Endodermal cell (in vitro differentiated cells): Measurements from ENCODE around the gene ZNF341. TPM values are rescaled to one million over a fixed set of nuclear protein-coding genes. Genes with fewer than 3 reads are reported as not detected.

Experiments used
- DNase-seq: peaks from one replicate; pipeline ENCODE4 v3.0.0-alpha.2; 2017
- H3K27ac ChIP-seq: 2 replicates; pipeline ENCODE4 v1.5.1; 2013; ENCODE audit warnings: mild to moderate bottlenecking, low read depth, low read length, moderate library complexity
- H3K27me3 ChIP-seq: 2 replicates; pipeline ENCODE4 v1.6.1; 2013; ENCODE audit warnings: mild to moderate bottlenecking, low read length, moderate library complexity; ENCODE audit not compliant: insufficient read depth, control insufficient read depth, poor library complexity, severe bottlenecking
- H3K36me3 ChIP-seq: 2 replicates; pipeline ENCODE4 v1.7.0; 2013; ENCODE audit warnings: mild to moderate bottlenecking, low read length, moderate library complexity; ENCODE audit not compliant: control insufficient read depth, insufficient read depth
- H3K4me1 ChIP-seq: one replicate; pipeline ENCODE4 v1.7.0; 2013; ENCODE audit warnings: low read length; ENCODE audit not compliant: control insufficient read depth, insufficient read depth
- H3K4me3 ChIP-seq: 2 replicates; pipeline ENCODE4 v1.5.1; 2013; ENCODE audit warnings: mild to moderate bottlenecking, low read length, moderate library complexity
- H3K9ac ChIP-seq: 2 replicates; pipeline ENCODE4 v1.6.1; 2013; ENCODE audit warnings: mild to moderate bottlenecking, low read length, moderate library complexity; ENCODE audit not compliant: poor library complexity, severe bottlenecking; ENCODE audit errors: extremely low read depth
- H3K9me3 ChIP-seq: 2 replicates; pipeline ENCODE4 v1.6.1; 2013; ENCODE audit warnings: mild to moderate bottlenecking, low read length, moderate library complexity; ENCODE audit not compliant: control insufficient read depth
- H3K27ac Mint-ChIP-seq: 2 replicates; pipeline ENCODE4 v1.8.0; 2020; ENCODE audit warnings: mixed read lengths
- H3K27me3 Mint-ChIP-seq: 2 replicates; pipeline ENCODE4 v1.8.0; 2021; ENCODE audit warnings: mild to moderate bottlenecking, mixed read lengths; ENCODE audit not compliant: insufficient read depth
- H3K36me3 Mint-ChIP-seq: 2 replicates; pipeline ENCODE4 v1.8.0; 2020; ENCODE audit warnings: low read depth, mixed read lengths
- H3K4me1 Mint-ChIP-seq: 2 replicates; pipeline ENCODE4 v1.8.0; 2020; ENCODE audit warnings: mixed read lengths
- H3K4me3 Mint-ChIP-seq: 2 replicates; pipeline ENCODE4 v1.8.0; 2020; ENCODE audit warnings: mild to moderate bottlenecking, moderate library complexity, mixed read lengths
- H3K9me3 Mint-ChIP-seq: 2 replicates; pipeline ENCODE4 v1.8.0; 2020; ENCODE audit warnings: mild to moderate bottlenecking, mixed read lengths
- CTCF ChIP-seq: fragments of 200-600 bp; sonication (generic); conservative IDR thresholded peaks from 2 replicates; pipeline ENCODE4 v1.5.0; 2021; ENCODE audit warnings: antibody characterized with exemption, mild to moderate bottlenecking
- WGBS, 2 experiments: methylation state at CpG; one replicate each; pipeline versions ENCODE4 v1.1.5 to v1.1.7; 2013; ENCODE audit warnings: missing lambda C conversion rate in 2 of 2, mixed read lengths in 1 of 2; ENCODE audit not compliant: insufficient coverage in 1 of 2, insufficient read length in 1 of 2; 5-methylcytosine and 5-hydroxymethylcytosine counted together
- total RNA-seq, 2 donors: library from RNA; stranded (reverse); fragmentation: NEBNext Ultra II Directional in 1 of 2; extraction: Animal tissue kit (Norgen Biotek cat#: 25700) in 1 of 2; gene quantifications; 2 replicates in 1 of 2; 3 replicates in 1 of 2; pipeline ENCODE4 v1.2.1, GENCODE V29; 2021

Gene ZNF341
- total RNA-seq, 2 donors from 2014 or later: 5.4 to 6.5 TPM

- no peaks in the 10 kb centered on the region for H3K27me3 Mint-ChIP-seq
- peaks cover 31% of the 10 kb centered on the region for H3K36me3 Mint-ChIP-seq
- Histone ChIP-seq H3K4me1 (no peaks in the 10 kb centered on the region), H3K27ac (no peak overlapping the region), H3K27me3 (no peaks in the 10 kb centered on the region), H3K9me3 (no peaks in the 10 kb centered on the region), H3K36me3 (peaks cover 3% of the 10 kb centered on the region), H3K9ac (no peak overlapping the region), H3K4me3 (no peak overlapping the region)
- peaks cover 3% of the 10 kb centered on the region for H3K4me1 Mint-ChIP-seq
- no peak for DNase-seq
- no peak overlapping the region for H3K4me3 Mint-ChIP-seq
- 94 to 95% methylated on average over 12 to 14 of the region's 14 CpGs for WGBS, 2 experiments
- H3K27ac Mint-ChIP-seq: no peak overlapping the region
- peaks cover 2% of the 10 kb centered on the region for H3K9me3 Mint-ChIP-seq
- no peak for TF ChIP-seq CTCF
These were observed 13.1 kb downstream of the ZNF341 start for GRCh38 chr20:33744773-33745385.

- H3K9me3 ChIP-seq: no peaks in the 10 kb centered on the region
- no peak for TF ChIP-seq CTCF
- Mint-ChIP-seq H3K9me3 (peaks cover 2% of the 10 kb centered on the region), H3K36me3 (peaks cover 31% of the 10 kb centered on the region), H3K4me3 (no peak overlapping the region), H3K27ac (no peak overlapping the region), H3K4me1 (peaks cover 3% of the 10 kb centered on the region), H3K27me3 (no peaks in the 10 kb centered on the region)
- DNase-seq: no peak
- WGBS, 2 experiments: 91 to 92% methylated on average over 8 to 12 of the region's 12 CpGs
- no peaks in the 10 kb centered on the region for H3K4me1 ChIP-seq
- no peak overlapping the region for H3K4me3 ChIP-seq
- peaks cover 7% of the 10 kb centered on the region for H3K36me3 ChIP-seq
- H3K27me3 ChIP-seq: no peaks in the 10 kb centered on the region
- no peak overlapping the region for H3K9ac ChIP-seq
- no peak overlapping the region for H3K27ac ChIP-seq
These were observed 14.7 kb downstream of the ZNF341 start for GRCh38 chr20:33746325-33746998.

- TF ChIP-seq CTCF: no peak
- 90 to 94% methylated on average over 2 to 4 of the region's 4 CpGs for WGBS, 2 experiments
- Histone ChIP-seq H3K27ac (no peak overlapping the region), H3K36me3 (peaks cover 22% of the 10 kb centered on the region), H3K4me3 (no peak overlapping the region), H3K4me1 (no peaks in the 10 kb centered on the region), H3K27me3 (no peaks in the 10 kb centered on the region), H3K9ac (no peak overlapping the region), H3K9me3 (no peaks in the 10 kb centered on the region)
- H3K4me3 Mint-ChIP-seq: no peak overlapping the region
- H3K9me3 Mint-ChIP-seq: no peaks in the 10 kb centered on the region
- H3K27me3 Mint-ChIP-seq: no peaks in the 10 kb centered on the region
- no peak overlapping the region for H3K27ac Mint-ChIP-seq
- H3K4me1 Mint-ChIP-seq: no peaks in the 10 kb centered on the region
- peaks cover 51% of the 10 kb centered on the region for H3K36me3 Mint-ChIP-seq
- DNase-seq: no peak
These were observed 20.0 kb downstream of the ZNF341 start for GRCh38 chr20:33751775-33752174.
